ENCODE measurements around the gene MOB2. TPM values are rescaled to one million over a fixed set of nuclear protein-coding genes. Genes with fewer than 3 reads are reported as not detected.

MOB2 gene
- total RNA-seq, 1 experiment from 2014 or later: 22.7 TPM

GRCh38 chr11:1422981-1423380 lies 63.6 kb downstream of the MOB2 start:
- TF ChIP-seq, protein P1, sequence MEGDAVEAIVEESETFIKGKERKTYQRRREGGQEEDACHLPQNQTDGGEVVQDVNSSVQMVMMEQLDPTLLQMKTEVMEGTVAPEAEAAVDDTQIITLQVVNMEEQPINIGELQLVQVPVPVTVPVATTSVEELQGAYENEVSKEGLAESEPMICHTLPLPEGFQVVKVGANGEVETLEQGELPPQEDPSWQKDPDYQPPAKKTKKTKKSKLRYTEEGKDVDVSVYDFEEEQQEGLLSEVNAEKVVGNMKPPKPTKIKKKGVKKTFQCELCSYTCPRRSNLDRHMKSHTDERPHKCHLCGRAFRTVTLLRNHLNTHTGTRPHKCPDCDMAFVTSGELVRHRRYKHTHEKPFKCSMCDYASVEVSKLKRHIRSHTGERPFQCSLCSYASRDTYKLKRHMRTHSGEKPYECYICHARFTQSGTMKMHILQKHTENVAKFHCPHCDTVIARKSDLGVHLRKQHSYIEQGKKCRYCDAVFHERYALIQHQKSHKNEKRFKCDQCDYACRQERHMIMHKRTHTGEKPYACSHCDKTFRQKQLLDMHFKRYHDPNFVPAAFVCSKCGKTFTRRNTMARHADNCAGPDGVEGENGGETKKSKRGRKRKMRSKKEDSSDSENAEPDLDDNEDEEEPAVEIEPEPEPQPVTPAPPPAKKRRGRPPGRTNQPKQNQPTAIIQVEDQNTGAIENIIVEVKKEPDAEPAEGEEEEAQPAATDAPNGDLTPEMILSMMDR (conservative IDR thresholded peaks at IDR 0.05): no peak
- Histone ChIP-seq H3K27ac (ENCODE audit: insufficient read length, low read depth, low read length) (no peak overlapping the region), H3K79me1 (ENCODE audit: insufficient read depth, low read depth, low read length, poor library complexity, severe bottlenecking) (peaks cover 4% of the 10 kb centered on the region), H3K4ac (ENCODE audit: low read depth, low read length) (no peak overlapping the region), H3K23ac (ENCODE audit: insufficient read length, low read depth, low read length) (no peak overlapping the region), H2AK5ac (ENCODE audit: insufficient read length, low read length) (no peak overlapping the region), H3K79me2 (ENCODE audit: insufficient read depth, low read length) (no peaks in the 10 kb centered on the region; the same call in 1 of the 2 replicates), H3K56ac (ENCODE audit: insufficient read length, low read depth, low read length) (no peak overlapping the region), H3K4me1 (ENCODE audit: insufficient read depth, low read length) (no peaks in the 10 kb centered on the region), H2BK20ac (ENCODE audit: low read depth, low read length, poor library complexity, severe bottlenecking) (no peak overlapping the region), H3T11ph (ENCODE audit: low read length) (no peak overlapping the region), H2BK120ac (ENCODE audit: low read depth, low read length, poor library complexity, severe bottlenecking) (no peak overlapping the region), H2AFZ (ENCODE audit: low read length) (no peak overlapping the region), H4K5ac (ENCODE audit: insufficient read length, low read depth, low read length) (no peak overlapping the region), H3K14ac (ENCODE audit: insufficient read depth, low read length) (no peak overlapping the region), H3K4me2 (ENCODE audit: insufficient read depth, insufficient read length, low read length) (no peak overlapping the region), H3K9me3 (ENCODE audit: control insufficient read depth, low read depth, low read length) (no peaks in the 10 kb centered on the region), H4K8ac (replicated peaks; ENCODE audit: insufficient read length, low read depth, low read length) (no peak overlapping the region), H2BK15ac (ENCODE audit: low read depth, low read length) (no peak overlapping the region), H3K18ac (ENCODE audit: insufficient read length, low read depth, low read length) (no peak overlapping the region), H4K20me1 (ENCODE audit: control insufficient read depth, insufficient read depth, insufficient read length) (no peaks in the 10 kb centered on the region), H3K23me2 (ENCODE audit: insufficient read length, low read depth, low read length, poor library complexity, severe bottlenecking) (no peaks in the 10 kb centered on the region), H3K27me3 (ENCODE audit: insufficient read depth, low read length) (no peaks in the 10 kb centered on the region), H4K91ac (ENCODE audit: insufficient read length, low read depth, low read length) (no peak overlapping the region), H2BK12ac (ENCODE audit: insufficient read length, low read depth, low read length) (no peak overlapping the region), H3K9ac (ENCODE audit: extremely low read depth, insufficient read length, low read length) (no peak overlapping the region), H2BK5ac (ENCODE audit: insufficient read length, low read length) (no peak overlapping the region)
- Mint-ChIP-seq H3K4me3 (no peak overlapping the region), H3K36me3 (ENCODE audit: insufficient read depth in 1 of 3, low read depth in 3 of 3) (peaks cover 9 to 15% (median 9%) of the 10 kb centered on the region in 3 experiments; a peak in 5 of 7 replicates), H3K27me3 (ENCODE audit: low read depth) (peaks cover 4% of the 10 kb centered on the region), H3K27ac (peak overlapping the region in 1 of 3 experiments; percentile 48; a peak in 1 of 7 replicates), H3K9me3 (peaks cover 15 to 20% of the 10 kb centered on the region in 2 experiments), H3K4me1 (no peaks in the 10 kb centered on the region)
- DNase-seq: no peak
- WGBS (ENCODE audit: extremely low coverage, insufficient read length, low lambda C conversion rate): no CpG with 5 or more reads among the region's 15 CpGs
